Activated CD4-positive, alpha-beta T cell treated with anti-CD3 and anti-CD28 coated beads for 36 hours (primary cell): ENCODE measurements around the gene WFDC1. TPM values are rescaled to one million over a fixed set of nuclear protein-coding genes. Genes with fewer than 3 reads are reported as not detected.

Source experiments
- ATAC-seq: fragments of 200-7000 bp; cut with Tn5 transposase; one replicate; pipeline ENCODE4 v1.10.0; 2021; ENCODE audit warnings: mild to moderate bottlenecking, moderate library complexity
- CTCF ChIA-PET: fragments of 350-600 bp; sonication (Branson Sonifier 250); formaldehyde crosslinking; loops from one replicate; lab custom pipeline; 2021; ENCODE audit warnings: antibody characterized with exemption; lab: Charles Lee
- POLR2A ChIA-PET: fragments of 350-600 bp; sonication (Branson Sonifier 250); formaldehyde crosslinking; loops from one replicate; lab custom pipeline; 2021; ENCODE audit warnings: antibody characterized with exemption, inconsistent platforms; lab: Charles Lee
- DNase-seq: peaks from one replicate; pipeline ENCODE4 v3.0.0-alpha.2; 2020
- H3K27ac Mint-ChIP-seq: one replicate; pipeline ENCODE4 v1.8.0; 2021; ENCODE audit warnings: mixed read lengths
- H3K27me3 Mint-ChIP-seq: one replicate; pipeline ENCODE4 v1.8.0; 2021; ENCODE audit warnings: mixed read lengths
- H3K36me3 Mint-ChIP-seq: one replicate; pipeline ENCODE4 v1.8.0; 2021; ENCODE audit warnings: low read depth, mixed read lengths
- H3K4me1 Mint-ChIP-seq: one replicate; pipeline ENCODE4 v1.8.0; 2021; ENCODE audit warnings: mixed read lengths
- H3K4me3 Mint-ChIP-seq: one replicate; pipeline ENCODE4 v1.8.0; 2021; ENCODE audit warnings: mild to moderate bottlenecking, moderate library complexity, mixed read lengths
- H3K9me3 Mint-ChIP-seq: one replicate; pipeline ENCODE4 v1.8.0; 2021; ENCODE audit warnings: low read depth, mixed read lengths
- intact Hi-C, 2 experiments: fragments of 100-400 bp; cut with DNase I in 1 of 2; cut with micrococcal nuclease in 1 of 2; formaldehyde crosslinking; loops; one replicate each; pipeline versions ENCODE4 v1.14.2 to v1.15.1; 2022 to 2024; cut with DNase I, micrococcal nuclease
- total RNA-seq, 2 experiments: library from RNA; stranded (reverse); gene quantifications; one replicate each; pipeline ENCODE4 v1.2.3, GENCODE V29; 2021

Gene WFDC1
- total RNA-seq, 2 experiments from 2014 or later, result not detected

GRCh38 chr16:84286578-84287240, 8.0 kb upstream of the WFDC1 start:
- Mint-ChIP-seq H3K27me3 (peaks cover 13% of the 10 kb centered on the region), H3K9me3 (no peaks in the 10 kb centered on the region), H3K4me3 (no peak overlapping the region), H3K27ac (no peak overlapping the region), H3K4me1 (no peaks in the 10 kb centered on the region), H3K36me3 (no peaks in the 10 kb centered on the region)
- no peak for ATAC-seq
- intact Hi-C loops, result no loop called here
- DNase-seq, result no peak
- ChIA-PET CTCF (interaction anchor here (0.8 to 1.2 kb wide), 2 partner anchors 10 to 16 kb away, joined by 3 read pairs; no protein-coding TSS in a partner anchor), POLR2A (no interaction called here)

GRCh38 chr16:84288902-84289301, 5.8 kb upstream of the WFDC1 start:
- CTCF ChIA-PET, result interaction anchor here (0.5 to 0.8 kb wide), 4 partner anchors 19 to 177 kb away, joined by 3 to 4 read pairs (median 3); no protein-coding TSS in a partner anchor
- no peak overlapping the region for H3K27ac Mint-ChIP-seq
- POLR2A ChIA-PET, result no interaction called here
- DNase-seq, result no peak
- no peak overlapping the region for H3K4me3 Mint-ChIP-seq
- H3K9me3 Mint-ChIP-seq, result no peaks in the 10 kb centered on the region
- intact Hi-C loops, result no loop called here
- H3K36me3 Mint-ChIP-seq, result no peaks in the 10 kb centered on the region
- no peak for ATAC-seq
- H3K4me1 Mint-ChIP-seq, result peaks cover under 1% of the 10 kb centered on the region
- H3K27me3 Mint-ChIP-seq, result peaks cover 19% of the 10 kb centered on the region

GRCh38 chr16:84291226-84291625, 3.5 kb upstream of the WFDC1 start:
- H3K27me3 Mint-ChIP-seq, result peaks cover 37% of the 10 kb centered on the region
- ChIA-PET POLR2A (no interaction called here), CTCF (no interaction called here)
- no peak overlapping the region for H3K4me3 Mint-ChIP-seq
- H3K27ac Mint-ChIP-seq, result no peak overlapping the region
- ATAC-seq (no peak), DNase-seq (no peak)
- peaks cover 7% of the 10 kb centered on the region for H3K4me1 Mint-ChIP-seq
- intact Hi-C loops, result no loop called here
- no peaks in the 10 kb centered on the region for H3K9me3 Mint-ChIP-seq
- H3K36me3 Mint-ChIP-seq, result no peaks in the 10 kb centered on the region

GRCh38 chr16:84292011-84292410, 2.7 kb upstream of the WFDC1 start:
- Mint-ChIP-seq H3K4me3 (no peak overlapping the region), H3K27me3 (peaks cover 42% of the 10 kb centered on the region), H3K27ac (no peak overlapping the region), H3K36me3 (no peaks in the 10 kb centered on the region), H3K4me1 (peaks cover 7% of the 10 kb centered on the region), H3K9me3 (no peaks in the 10 kb centered on the region)
- ATAC-seq (no peak), DNase-seq (no peak)
- ChIA-PET POLR2A (no interaction called here), CTCF (no interaction called here)
- intact Hi-C loops, result no loop called here

GRCh38 chr16:84293406-84293805, 1.3 kb upstream of the WFDC1 start:
- no peak overlapping the region for H3K27ac Mint-ChIP-seq
- no peak for ATAC-seq
- peaks cover 40% of the 10 kb centered on the region for H3K27me3 Mint-ChIP-seq

GRCh38 chr16:84294117-84294516, 561 bp upstream of the WFDC1 start:
- Mint-ChIP-seq H3K27ac (no peak overlapping the region), H3K27me3 (peaks cover 41% of the 10 kb centered on the region), H3K4me3 (no peak overlapping the region), H3K9me3 (no peaks in the 10 kb centered on the region), H3K4me1 (peaks cover 7% of the 10 kb centered on the region), H3K36me3 (no peaks in the 10 kb centered on the region)
- intact Hi-C loops, result no loop called here
- ChIA-PET CTCF (interaction anchor here (0.7 kb wide), 1 partner anchor 11 kb away, joined by 3 read pairs; no protein-coding TSS in a partner anchor), POLR2A (no interaction called here)
- DNase-seq (no peak), ATAC-seq (no peak)

More at GRCh38 chr16:84293406-84293805, 1.3 kb upstream of the WFDC1 start:
- Mint-ChIP-seq H3K4me1 (peaks cover 7% of the 10 kb centered on the region), H3K9me3 (no peaks in the 10 kb centered on the region), H3K4me3 (no peak overlapping the region), H3K36me3 (no peaks in the 10 kb centered on the region)
- POLR2A ChIA-PET, result interaction anchor here (0.6 kb wide), 1 partner anchor 584 kb away, joined by 3 read pairs; no protein-coding TSS in a partner anchor
- intact Hi-C loops, result no loop called here
- DNase-seq, result no peak
- CTCF ChIA-PET, result interaction anchor here (0.6 kb wide), 1 partner anchor 321 kb away, joined by 4 read pairs; no protein-coding TSS in a partner anchor

GRCh38 chr16:84295203-84295860, 654 bp downstream of the WFDC1 start:
- POLR2A ChIA-PET, result no interaction called here
- DNase-seq, result no peak
- no peak overlapping the region for H3K4me3 Mint-ChIP-seq
- peaks cover 37% of the 10 kb centered on the region for H3K27me3 Mint-ChIP-seq
- no peaks in the 10 kb centered on the region for H3K36me3 Mint-ChIP-seq
- no peak overlapping the region for H3K27ac Mint-ChIP-seq
- ATAC-seq, result no peak
- CTCF ChIA-PET, result no interaction called here
- peaks cover 7% of the 10 kb centered on the region for H3K4me1 Mint-ChIP-seq
- no peaks in the 10 kb centered on the region for H3K9me3 Mint-ChIP-seq
- intact Hi-C loops, result no loop called here

GRCh38 chr16:84298376-84298899, 3.8 kb downstream of the WFDC1 start:
- DNase-seq, result no peak
- Mint-ChIP-seq H3K27ac (no peak overlapping the region), H3K4me3 (no peak overlapping the region), H3K27me3 (peaks cover 28% of the 10 kb centered on the region), H3K36me3 (no peaks in the 10 kb centered on the region), H3K4me1 (peaks cover 7% of the 10 kb centered on the region), H3K9me3 (no peaks in the 10 kb centered on the region)
- ChIA-PET POLR2A (no interaction called here), CTCF (no interaction called here)
- ATAC-seq, result no peak
- intact Hi-C loops, result no loop called here

- H3K4me1 Mint-ChIP-seq, result no peaks in the 10 kb centered on the region
- no peaks in the 10 kb centered on the region for H3K36me3 Mint-ChIP-seq
- no peaks in the 10 kb centered on the region for H3K9me3 Mint-ChIP-seq
- no peak for DNase-seq
- ChIA-PET CTCF (interaction anchor here (1.1 kb wide), 1 partner anchor 35 kb away, joined by 3 read pairs; no protein-coding TSS in a partner anchor), POLR2A (no interaction called here)
- ATAC-seq, result no peak
- H3K4me3 Mint-ChIP-seq, result no peak overlapping the region
- no peak overlapping the region for H3K27ac Mint-ChIP-seq
- intact Hi-C loops, result no loop called here
- peaks cover 19% of the 10 kb centered on the region for H3K27me3 Mint-ChIP-seq
Measured at GRCh38 chr16:84299734-84300440, 5.2 kb downstream of the WFDC1 start.

- no peak for DNase-seq
Measured at GRCh38 chr16:84302111-84302954, 7.7 kb downstream of the WFDC1 start.

GRCh38 chr16:84303023-84303422, 8.3 kb downstream of the WFDC1 start:
- CTCF ChIA-PET, result no interaction called here
- POLR2A ChIA-PET, result no interaction called here
- H3K27me3 Mint-ChIP-seq, result peaks cover 4% of the 10 kb centered on the region
- no peak for ATAC-seq
- no peaks in the 10 kb centered on the region for H3K36me3 Mint-ChIP-seq
- DNase-seq, result no peak
- intact Hi-C loops, result no loop called here
- H3K27ac Mint-ChIP-seq, result no peak overlapping the region
- no peaks in the 10 kb centered on the region for H3K9me3 Mint-ChIP-seq
- no peaks in the 10 kb centered on the region for H3K4me1 Mint-ChIP-seq
- H3K4me3 Mint-ChIP-seq, result no peak overlapping the region

More at GRCh38 chr16:84302111-84302954, 7.7 kb downstream of the WFDC1 start:
- no peaks in the 10 kb centered on the region for H3K4me1 Mint-ChIP-seq
- ATAC-seq, result no peak
- H3K4me3 Mint-ChIP-seq, result no peak overlapping the region
- no peak overlapping the region for H3K27ac Mint-ChIP-seq
- H3K27me3 Mint-ChIP-seq, result peaks cover 4% of the 10 kb centered on the region
- ChIA-PET POLR2A (no interaction called here), CTCF (no interaction called here)
- no peaks in the 10 kb centered on the region for H3K36me3 Mint-ChIP-seq
- no peaks in the 10 kb centered on the region for H3K9me3 Mint-ChIP-seq
- intact Hi-C loops, result no loop called here
